Stimulated activated CD4-positive, alpha-beta T cell treated with anti-CD3 and anti-CD28 coated beads, Interleukin-12 subunit alpha, Interleukin-12 subunit beta, amount 100 ng/mL, for 24 hours (primary cell): ENCODE data around the gene NHLH1.

Experiments used
- DNase-seq, 2 experiments: peaks; one replicate each; pipeline ENCODE4 v3.0.0-alpha.2; 2020; ENCODE audit warnings: low read depth in 2 of 2

NHLH1 gene

GRCh38 chr1:160358073-160358472 is 8.8 kb upstream of the NHLH1 start:
- no peak for DNase-seq

DNA sequence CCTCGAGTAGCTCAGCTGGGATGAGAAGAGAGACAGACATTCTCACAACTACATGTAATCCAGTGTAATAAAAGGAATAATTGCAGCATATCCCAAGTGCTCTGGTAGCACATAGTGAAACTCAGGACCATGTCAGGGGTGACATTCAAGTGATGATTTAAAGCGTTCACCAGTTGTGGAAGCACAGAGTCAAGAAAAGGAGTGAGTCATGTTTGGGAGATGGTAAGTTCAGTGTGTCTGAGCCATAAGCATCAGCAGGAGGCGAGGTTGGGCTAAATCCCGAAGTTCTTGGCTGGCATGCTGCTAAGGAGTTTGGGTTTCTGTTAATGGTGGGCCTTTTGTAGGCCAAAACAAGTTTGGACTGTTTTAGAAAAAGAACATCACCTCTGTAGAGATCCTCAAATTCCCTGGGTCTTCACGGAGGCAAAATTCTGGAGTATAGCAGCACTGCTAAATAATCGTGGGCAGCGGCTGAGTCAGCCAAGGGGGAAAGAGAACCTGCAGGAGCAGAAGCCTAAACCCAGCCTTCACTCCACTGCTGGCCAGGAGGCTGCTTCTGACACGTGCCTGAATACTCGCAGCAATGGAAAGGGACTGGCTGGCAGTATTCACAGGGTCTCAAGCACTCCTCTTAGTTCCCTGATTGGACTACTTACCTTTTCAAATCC is 7.2 kb upstream of the NHLH1 start:
- DNase-seq: no peak

DNA sequence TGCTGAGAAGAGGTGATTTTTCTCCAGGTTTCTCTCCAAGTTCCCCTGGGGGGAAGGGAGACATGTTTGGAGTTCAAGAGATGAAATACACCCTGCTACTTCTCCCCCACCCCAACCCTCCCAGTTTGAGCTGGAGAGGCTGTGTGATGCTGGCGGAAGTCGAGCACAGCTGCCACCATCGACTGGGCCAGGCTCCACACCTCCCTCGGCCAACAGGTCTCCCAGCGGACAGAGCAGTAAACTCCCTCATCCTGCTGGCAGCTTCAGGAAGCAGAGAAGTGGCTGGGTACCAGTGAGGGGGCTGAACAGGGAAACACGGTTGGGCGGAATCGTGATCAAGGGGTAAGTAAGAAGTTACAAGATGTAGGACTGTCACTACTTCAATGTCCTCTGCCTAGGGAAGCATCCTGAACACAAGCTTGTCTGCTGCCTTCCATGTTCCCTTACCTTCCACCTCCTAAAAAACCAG is 6.6 kb upstream of the NHLH1 start:
- no peak for DNase-seq

- no peak for DNase-seq
These were observed 5.7 kb upstream of the NHLH1 start for GRCh38 chr1:160361199-160361598.

- no peak for DNase-seq
These were observed 5.1 kb upstream of the NHLH1 start for GRCh38 chr1:160361814-160362167.

- DNase-seq: no peak
These were observed 4.5 kb upstream of the NHLH1 start for GRCh38 chr1:160362168-160362957.

DNA sequence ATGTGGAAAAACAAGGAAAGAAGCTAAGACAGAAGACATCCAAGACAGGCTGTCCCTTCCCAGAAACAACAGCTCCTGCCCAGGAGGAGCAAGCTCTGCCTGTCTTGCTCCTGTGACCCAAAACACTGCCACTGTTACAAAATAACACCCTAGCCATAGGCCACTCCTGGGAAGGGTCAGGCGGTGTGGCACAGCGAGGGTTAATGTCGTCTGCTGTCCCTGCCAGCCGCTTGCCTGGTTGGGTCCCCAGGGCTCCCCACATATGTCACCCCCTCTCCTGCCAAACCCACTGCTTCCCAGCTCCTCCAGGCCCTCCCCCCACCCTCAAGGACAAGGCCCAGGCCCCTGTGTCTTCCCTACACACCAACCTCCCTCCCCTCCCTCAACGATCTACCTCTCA is 3.9 kb upstream of the NHLH1 start:
- no peak for DNase-seq

- no peak for DNase-seq
These were observed 2.7 kb upstream of the NHLH1 start for GRCh38 chr1:160363951-160364735.

- DNase-seq: no peak
These were observed 1.5 kb upstream of the NHLH1 start for GRCh38 chr1:160365325-160365724.

GRCh38 chr1:160367516-160367900 is 637 bp downstream of the NHLH1 start:
- DNase-seq: no peak

DNA sequence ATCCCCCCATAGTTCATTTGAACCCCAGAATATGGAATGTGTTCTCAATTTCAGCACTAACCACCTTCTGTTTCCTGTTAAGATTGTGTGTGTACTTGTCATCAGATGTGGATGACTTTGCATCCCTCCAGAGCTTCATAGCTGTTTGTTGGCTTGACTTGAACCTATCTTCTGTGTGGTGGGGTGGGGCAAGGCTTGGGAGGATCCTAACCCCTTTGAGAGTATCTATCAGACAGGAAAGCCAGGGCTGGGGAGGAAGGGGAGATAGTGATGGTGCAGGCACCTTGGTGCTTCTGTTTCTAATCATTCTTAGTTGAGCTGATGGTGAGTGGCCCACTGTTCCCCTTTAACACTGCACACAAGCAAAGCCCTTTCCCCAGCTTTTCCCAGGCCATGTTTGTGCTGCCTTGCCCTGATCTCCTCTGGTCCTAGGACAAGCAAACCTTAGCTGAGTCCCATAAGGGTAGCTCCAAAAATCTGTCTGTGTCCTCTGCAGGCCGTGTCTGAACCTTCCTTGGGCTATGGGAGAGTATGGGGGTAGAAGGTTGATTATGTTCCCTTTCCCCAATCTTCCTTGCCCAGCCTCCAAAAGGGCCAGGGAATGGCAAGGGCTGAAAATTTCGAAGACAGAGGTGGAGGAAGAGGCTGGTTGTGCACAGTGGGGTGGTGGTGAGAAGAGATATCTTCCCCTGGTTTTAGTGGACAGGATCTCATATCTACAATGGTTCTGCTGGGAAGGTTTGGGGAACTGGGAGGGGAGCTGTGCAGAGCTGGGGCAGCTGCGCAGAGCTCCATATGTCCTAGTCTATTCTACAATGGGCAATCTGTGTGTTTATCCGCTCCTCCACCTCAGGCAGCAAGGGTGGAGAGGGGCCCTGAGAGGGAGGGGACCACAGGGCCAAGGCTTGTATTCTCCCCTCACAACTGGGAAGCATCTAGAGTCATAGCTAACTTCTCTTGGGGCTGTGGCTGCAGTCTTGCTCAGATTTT is 1.4 kb downstream of the NHLH1 start:
- no peak for DNase-seq

DNA sequence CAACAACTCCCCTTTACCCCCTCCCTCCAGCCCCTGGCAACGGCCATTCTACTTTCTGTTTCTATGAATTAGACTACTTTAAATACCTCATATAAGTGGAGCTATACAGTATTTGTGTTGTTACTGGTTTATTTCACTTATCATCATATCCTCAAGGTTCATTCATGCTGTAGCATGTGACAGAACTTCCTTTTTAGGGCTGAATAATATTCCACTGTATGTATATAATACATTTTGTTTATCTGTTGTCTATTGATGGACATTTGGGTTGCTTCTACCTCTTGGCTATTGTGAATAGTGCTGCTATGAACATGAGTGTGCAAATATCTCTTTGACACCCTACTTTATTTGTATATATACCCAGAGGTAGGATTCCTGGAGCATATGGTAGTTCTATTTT is 2.2 kb downstream of the NHLH1 start:
- DNase-seq: no peak

DNA sequence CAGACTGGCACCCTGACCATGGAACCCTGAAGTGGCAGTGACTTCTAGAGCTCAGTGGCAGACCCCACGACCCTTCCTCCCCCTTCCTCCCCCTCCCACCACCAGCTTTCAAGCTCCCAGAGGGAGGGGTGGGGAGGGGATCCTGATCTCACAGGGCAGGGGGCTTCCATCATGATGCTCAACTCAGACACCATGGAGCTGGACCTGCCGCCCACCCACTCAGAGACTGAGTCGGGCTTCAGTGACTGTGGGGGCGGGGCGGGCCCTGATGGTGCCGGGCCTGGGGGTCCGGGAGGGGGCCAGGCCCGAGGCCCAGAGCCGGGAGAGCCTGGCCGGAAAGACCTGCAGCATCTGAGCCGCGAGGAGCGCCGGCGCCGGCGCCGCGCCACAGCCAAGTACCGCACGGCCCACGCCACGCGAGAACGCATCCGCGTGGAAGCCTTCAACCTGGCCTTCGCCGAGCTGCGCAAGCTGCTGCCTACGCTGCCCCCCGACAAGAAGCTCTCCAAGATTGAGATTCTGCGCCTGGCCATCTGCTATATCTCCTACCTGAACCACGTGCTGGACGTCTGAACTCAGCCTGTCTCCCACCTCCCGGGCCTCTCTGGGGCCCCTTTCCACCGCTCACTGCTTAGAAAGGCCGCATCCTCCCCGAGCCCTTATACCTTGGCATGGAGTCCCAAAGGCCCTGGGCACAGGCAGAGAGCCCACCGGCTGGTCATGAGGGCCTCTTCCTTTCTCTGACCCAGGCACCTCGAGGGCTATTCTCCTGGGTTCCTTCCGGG is 3.9 kb downstream of the NHLH1 start:
- no peak for DNase-seq

DNA sequence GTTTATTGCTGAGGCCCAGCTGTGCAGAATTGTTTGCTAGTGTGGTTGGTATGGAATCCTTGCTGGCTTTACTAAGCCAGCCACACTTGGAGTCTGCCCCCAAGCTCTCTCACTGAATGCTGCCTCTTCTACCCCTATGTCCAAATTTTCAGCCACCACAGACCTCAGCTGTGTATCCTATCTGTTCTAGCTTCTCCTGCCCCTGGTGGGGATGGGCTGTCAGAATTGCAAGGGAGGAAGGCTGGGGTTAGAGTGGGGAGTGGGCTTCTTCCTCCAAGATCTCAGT is 4.4 kb downstream of the NHLH1 start:
- DNase-seq: no peak

- no peak for DNase-seq
These were observed 4.9 kb downstream of the NHLH1 start for GRCh38 chr1:160371756-160372155.

GRCh38 chr1:160373696-160374095 is 6.8 kb downstream of the NHLH1 start:
- no peak for DNase-seq

DNA sequence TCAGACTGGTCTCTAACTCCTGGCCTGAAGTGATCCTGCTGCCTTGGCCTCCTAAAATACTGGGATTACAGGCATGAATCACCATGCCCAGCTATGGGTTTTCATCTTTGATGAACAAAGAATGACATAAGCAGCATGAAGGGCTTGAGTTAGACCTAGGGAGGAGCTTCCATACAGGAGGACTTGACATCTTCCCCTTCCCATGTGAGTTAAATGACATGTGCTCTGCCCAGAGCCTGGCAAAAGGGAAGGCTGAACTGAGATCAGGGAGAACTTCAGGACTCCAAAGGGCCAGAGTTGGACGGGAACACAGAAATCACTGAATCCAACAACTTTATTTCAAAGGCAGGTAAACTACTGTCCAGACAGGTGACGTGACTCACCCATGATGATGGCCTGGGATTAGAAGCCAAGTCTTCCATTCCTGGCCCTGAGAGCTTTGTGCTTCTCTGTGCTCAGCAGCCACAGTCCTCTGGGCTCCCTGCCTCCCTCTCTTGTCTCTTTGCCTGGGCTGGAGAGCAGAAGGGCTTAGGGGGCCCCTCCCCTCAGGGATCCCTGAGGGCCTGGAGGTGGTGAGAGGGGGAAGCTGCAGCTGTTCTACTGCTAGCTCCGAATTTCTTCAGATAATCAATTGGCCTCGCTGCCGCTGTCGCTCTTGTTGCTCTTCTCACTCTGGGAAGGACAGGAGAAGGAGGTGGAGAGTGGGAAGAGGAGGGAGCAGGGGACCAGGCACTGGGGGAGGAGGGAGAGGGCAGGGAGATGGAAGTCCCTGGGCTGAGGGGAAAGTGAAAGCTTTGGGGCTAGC is 7.6 kb downstream of the NHLH1 start:
- no peak for DNase-seq

GRCh38 chr1:160375788-160376524 is 9.1 kb downstream of the NHLH1 start:
- no peak for DNase-seq

DNA sequence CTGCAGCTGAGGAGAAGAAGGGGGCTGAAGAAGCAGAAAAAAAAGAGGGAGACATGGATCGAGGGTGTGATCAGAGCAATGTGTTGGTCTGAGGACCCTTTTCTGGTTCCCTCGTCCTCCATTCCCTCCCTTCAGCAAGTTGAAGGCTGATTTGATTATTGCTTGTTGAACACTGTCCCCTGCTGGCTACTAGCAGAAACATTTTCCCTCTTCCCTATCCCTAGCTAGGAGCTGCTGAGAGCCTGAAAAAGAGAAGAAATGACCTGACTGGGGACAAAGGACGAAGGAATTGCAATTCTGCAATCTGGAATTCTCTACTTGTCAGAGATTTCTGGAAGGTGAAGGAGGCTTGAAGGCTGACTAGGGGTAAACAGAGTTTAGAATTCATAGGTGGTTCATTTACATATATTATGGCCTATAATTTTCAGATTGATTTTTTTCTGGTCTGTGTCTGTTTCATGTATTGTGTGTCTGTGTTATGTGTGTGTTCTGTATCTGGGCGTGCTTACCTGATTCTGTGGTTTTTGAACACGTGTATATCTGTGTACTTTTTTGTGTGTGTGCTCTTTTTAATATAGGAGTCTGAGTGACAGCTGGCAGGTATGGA is 9.8 kb downstream of the NHLH1 start:
- DNase-seq: no peak
